ENCODE measurements around the gene POU2F3. TPM values are rescaled to one million over a fixed set of nuclear protein-coding genes. Genes with fewer than 3 reads are reported as not detected.

Gene POU2F3
- total RNA-seq, 1 experiment from 2014 or later: not detected

- Histone ChIP-seq H3K27me3 (ENCODE audit: control insufficient read depth, insufficient read depth, low read length) (no peaks in the 10 kb centered on the region), H3K4me3 (ENCODE audit: insufficient read depth, low read depth, low read length) (no peak overlapping the region), H3K36me3 (replicated peaks; ENCODE audit: control insufficient read depth, insufficient read depth, low read length) (no peaks in the 10 kb centered on the region)
- no peak for DNase-seq
These were observed 48.1 kb downstream of the POU2F3 start for GRCh38 chr11:120288021-120288420.

GRCh38 chr11:120289426-120289825 lies 49.5 kb downstream of the POU2F3 start:
- Histone ChIP-seq H3K36me3 (replicated peaks; ENCODE audit: control insufficient read depth, insufficient read depth, low read length) (no peaks in the 10 kb centered on the region), H3K4me3 (ENCODE audit: insufficient read depth, low read depth, low read length) (no peak overlapping the region), H3K27me3 (ENCODE audit: control insufficient read depth, insufficient read depth, low read length) (no peaks in the 10 kb centered on the region; the same call in 1 of the 2 replicates)
- DNase-seq: no peak

DNA sequence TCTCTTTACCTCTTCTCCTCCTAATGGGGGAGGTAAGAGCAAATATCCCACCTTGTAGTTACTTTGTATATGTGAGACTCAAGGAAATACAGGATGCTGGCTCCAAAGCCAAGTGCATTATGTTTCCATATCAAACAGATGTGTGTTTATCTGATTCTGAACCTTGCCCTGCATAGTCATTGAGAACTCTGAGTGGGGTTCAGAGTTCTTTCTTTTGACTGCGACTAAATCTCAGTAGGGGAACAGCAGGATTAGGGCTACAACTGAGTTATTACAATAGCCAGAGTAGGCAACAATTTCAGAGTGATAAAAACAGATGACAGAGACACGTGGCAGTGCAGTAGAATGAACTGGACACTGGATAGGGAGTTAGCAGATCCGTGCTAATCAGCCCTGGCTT lies 51.0 kb downstream of the POU2F3 start:
- Histone ChIP-seq H3K36me3 (replicated peaks; ENCODE audit: control insufficient read depth, insufficient read depth, low read length) (no peaks in the 10 kb centered on the region), H3K27me3 (ENCODE audit: control insufficient read depth, insufficient read depth, low read length) (no peaks in the 10 kb centered on the region; the same call in 1 of the 2 replicates), H3K4me3 (ENCODE audit: insufficient read depth, low read depth, low read length) (no peak overlapping the region)
- DNase-seq: no peak

- Histone ChIP-seq H3K36me3 (replicated peaks; ENCODE audit: control insufficient read depth, insufficient read depth, low read length) (no peaks in the 10 kb centered on the region), H3K27me3 (ENCODE audit: control insufficient read depth, insufficient read depth, low read length) (no peaks in the 10 kb centered on the region; the same call in 1 of the 2 replicates), H3K4me3 (ENCODE audit: insufficient read depth, low read depth, low read length) (no peak overlapping the region)
- no peak for DNase-seq
These were observed 53.3 kb downstream of the POU2F3 start for GRCh38 chr11:120293038-120293800.

- DNase-seq: no peak
- Histone ChIP-seq H3K27me3 (ENCODE audit: control insufficient read depth, insufficient read depth, low read length) (no peaks in the 10 kb centered on the region; the same call in 1 of the 2 replicates), H3K36me3 (replicated peaks; ENCODE audit: control insufficient read depth, insufficient read depth, low read length) (no peaks in the 10 kb centered on the region), H3K4me3 (ENCODE audit: insufficient read depth, low read depth, low read length) (no peak overlapping the region)
These were observed 54.2 kb downstream of the POU2F3 start for GRCh38 chr11:120294096-120294495.

DNA sequence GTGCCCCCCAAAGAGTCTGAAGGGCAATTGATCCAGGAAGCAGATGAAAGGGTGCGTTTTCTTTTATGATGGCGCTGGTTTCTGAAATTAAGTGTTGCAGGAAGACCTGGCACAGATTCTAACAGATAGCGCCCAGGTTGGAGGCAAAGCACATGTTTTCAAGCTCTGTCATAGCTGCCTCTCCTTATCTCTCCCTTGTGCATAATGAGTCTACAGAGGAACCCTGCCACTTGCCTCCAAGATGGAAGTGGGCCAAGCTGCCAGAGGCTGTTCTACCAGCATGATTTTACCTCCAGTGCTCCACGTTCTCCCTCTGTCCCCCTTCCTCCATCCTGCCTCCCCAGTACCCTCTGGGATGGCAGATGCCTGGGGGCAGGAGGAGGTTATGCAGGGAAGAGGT lies 55.2 kb downstream of the POU2F3 start:
- Histone ChIP-seq H3K27me3 (ENCODE audit: control insufficient read depth, insufficient read depth, low read length) (no peaks in the 10 kb centered on the region; the same call in 1 of the 2 replicates), H3K4me3 (ENCODE audit: insufficient read depth, low read depth, low read length) (no peak overlapping the region), H3K36me3 (replicated peaks; ENCODE audit: control insufficient read depth, insufficient read depth, low read length) (no peaks in the 10 kb centered on the region)
- no peak for DNase-seq

GRCh38 chr11:120296554-120296953 lies 56.6 kb downstream of the POU2F3 start:
- DNase-seq: no peak
- H3K4me3 ChIP-seq (ENCODE audit: insufficient read depth, low read depth, low read length): no peak overlapping the region
- no peaks in the 10 kb centered on the region; the same call in 1 of the 2 replicates for H3K27me3 ChIP-seq (ENCODE audit: control insufficient read depth, insufficient read depth, low read length)
- H3K36me3 ChIP-seq (replicated peaks; ENCODE audit: control insufficient read depth, insufficient read depth, low read length): no peaks in the 10 kb centered on the region

DNA sequence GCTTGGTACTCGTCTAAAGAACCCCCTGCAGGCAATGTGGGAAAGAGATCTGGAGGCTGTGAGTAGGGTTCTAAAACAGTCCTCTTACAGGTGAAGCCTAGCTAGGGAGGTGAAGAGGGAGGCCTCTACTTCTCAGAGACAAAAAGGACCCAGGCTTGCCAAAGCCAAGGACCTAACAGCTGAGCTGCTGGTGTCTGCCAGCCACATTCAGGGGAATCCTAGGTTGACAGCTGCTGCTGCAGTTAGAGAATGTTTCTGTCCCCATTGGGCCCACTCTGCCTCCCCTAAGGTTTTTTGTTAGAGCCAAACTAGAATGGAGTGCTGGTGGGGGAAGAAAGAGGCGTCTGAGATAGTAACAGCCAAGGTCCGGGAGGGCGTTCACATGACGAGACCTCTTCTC lies 58.5 kb downstream of the POU2F3 start:
- Histone ChIP-seq H3K27me3 (ENCODE audit: control insufficient read depth, insufficient read depth, low read length) (no peaks in the 10 kb centered on the region), H3K36me3 (replicated peaks; ENCODE audit: control insufficient read depth, insufficient read depth, low read length) (no peaks in the 10 kb centered on the region), H3K4me3 (ENCODE audit: insufficient read depth, low read depth, low read length) (no peak overlapping the region)
- no peak for DNase-seq

GRCh38 chr11:120302001-120302805 lies 62.3 kb downstream of the POU2F3 start:
- no peaks in the 10 kb centered on the region for H3K36me3 ChIP-seq (replicated peaks; ENCODE audit: control insufficient read depth, insufficient read depth, low read length)
- no peak for DNase-seq
- H3K27me3 ChIP-seq (ENCODE audit: control insufficient read depth, insufficient read depth, low read length): no peaks in the 10 kb centered on the region
- H3K4me3 ChIP-seq (ENCODE audit: insufficient read depth, low read depth, low read length): no peak overlapping the region

GRCh38 chr11:120303004-120303637 lies 63.2 kb downstream of the POU2F3 start:
- no peaks in the 10 kb centered on the region for H3K36me3 ChIP-seq (replicated peaks; ENCODE audit: control insufficient read depth, insufficient read depth, low read length)
- peak; percentile 72 for DNase-seq
- H3K27me3 ChIP-seq (ENCODE audit: control insufficient read depth, insufficient read depth, low read length): no peaks in the 10 kb centered on the region
- H3K4me3 ChIP-seq (ENCODE audit: insufficient read depth, low read depth, low read length): no peak overlapping the region

- Histone ChIP-seq H3K27me3 (ENCODE audit: control insufficient read depth, insufficient read depth, low read length) (no peaks in the 10 kb centered on the region), H3K36me3 (replicated peaks; ENCODE audit: control insufficient read depth, insufficient read depth, low read length) (no peaks in the 10 kb centered on the region), H3K4me3 (ENCODE audit: insufficient read depth, low read depth, low read length) (no peak overlapping the region)
- no peak for DNase-seq
These were observed 64.6 kb downstream of the POU2F3 start for GRCh38 chr11:120304526-120304925.

- H3K27me3 ChIP-seq (ENCODE audit: control insufficient read depth, insufficient read depth, low read length): no peaks in the 10 kb centered on the region
- H3K4me3 ChIP-seq (ENCODE audit: insufficient read depth, low read depth, low read length): no peak overlapping the region
- DNase-seq: no peak
- no peaks in the 10 kb centered on the region for H3K36me3 ChIP-seq (replicated peaks; ENCODE audit: control insufficient read depth, insufficient read depth, low read length)
These were observed 65.3 kb downstream of the POU2F3 start for GRCh38 chr11:120305286-120305685.

DNA sequence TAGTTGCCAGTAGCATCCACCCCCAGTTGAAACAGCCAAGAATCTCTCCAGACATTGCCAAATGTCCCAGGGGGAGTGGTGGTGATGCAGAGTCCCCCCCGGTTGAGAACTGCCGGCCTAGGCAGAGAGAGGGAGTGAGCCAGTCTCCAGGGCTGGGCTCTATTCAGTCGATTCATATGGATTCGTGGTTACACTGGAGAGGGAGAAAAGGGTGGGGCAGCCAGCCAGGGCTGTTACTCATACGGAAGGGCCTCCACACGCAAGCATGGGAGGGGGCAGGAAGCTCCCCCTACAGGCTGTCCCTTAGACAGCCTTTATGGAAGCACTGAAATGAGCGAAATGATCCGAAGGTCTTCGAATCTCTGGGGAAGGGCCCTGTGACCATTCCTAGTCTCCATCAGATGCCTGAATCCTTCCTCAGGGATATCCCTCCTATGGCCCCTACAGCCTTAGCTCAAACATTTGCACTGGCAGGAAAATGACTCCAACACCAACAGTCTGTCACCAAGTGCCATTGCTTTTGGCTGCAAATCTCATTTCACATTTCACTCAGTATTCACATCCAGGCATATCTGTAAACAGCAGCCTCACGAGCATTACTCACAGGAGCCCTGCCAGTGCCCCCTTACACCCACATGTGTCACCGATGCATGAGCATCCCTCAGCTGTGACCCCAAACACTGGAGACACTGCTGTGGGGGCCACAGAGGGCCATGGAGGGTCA lies 66.7 kb downstream of the POU2F3 start:
- H3K4me3 ChIP-seq (ENCODE audit: insufficient read depth, low read depth, low read length): no peak overlapping the region
- peak; percentile 82 for DNase-seq
- H3K36me3 ChIP-seq (replicated peaks; ENCODE audit: control insufficient read depth, insufficient read depth, low read length): no peaks in the 10 kb centered on the region
- H3K27me3 ChIP-seq (ENCODE audit: control insufficient read depth, insufficient read depth, low read length): no peaks in the 10 kb centered on the region

DNA sequence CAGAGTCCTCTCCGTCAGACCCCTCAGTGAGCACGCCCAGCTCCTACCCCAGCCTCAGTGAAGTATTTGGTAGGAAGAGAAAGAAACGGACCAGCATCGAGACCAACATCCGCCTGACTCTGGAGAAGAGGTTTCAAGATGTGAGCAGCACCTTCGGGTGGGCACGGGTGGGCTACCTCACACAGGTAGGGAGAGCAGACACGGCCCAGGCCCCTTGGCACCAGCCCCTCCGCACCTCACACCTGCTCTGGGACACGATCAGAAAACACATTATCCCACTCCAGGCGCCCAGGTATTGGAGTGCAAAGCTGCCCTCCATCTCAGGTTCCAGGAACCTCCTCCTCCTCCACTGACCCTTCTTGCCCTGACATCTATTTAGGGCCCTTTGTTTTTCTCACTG lies 67.5 kb downstream of the POU2F3 start:
- no peaks in the 10 kb centered on the region for H3K27me3 ChIP-seq (ENCODE audit: control insufficient read depth, insufficient read depth, low read length)
- H3K4me3 ChIP-seq (ENCODE audit: insufficient read depth, low read depth, low read length): no peak overlapping the region
- H3K36me3 ChIP-seq (replicated peaks; ENCODE audit: control insufficient read depth, insufficient read depth, low read length): no peaks in the 10 kb centered on the region

More for the DNA sequence above, 67.5 kb downstream of the POU2F3 start:
- DNase-seq: no peak
